ENCODE results near the gene FOCAD.

Gene FOCAD

GRCh38 chr9:21037278-21037677 is 353.2 kb downstream of the FOCAD start:
- peaks cover 4% of the 10 kb centered on the region; the same call in 1 of the 2 replicates for H3K27me3 ChIP-seq (ENCODE audit: control insufficient read depth, insufficient read depth, low read length)
- no peak overlapping the region for H3K4me3 ChIP-seq (ENCODE audit: low read depth, low read length)
- no peaks in the 10 kb centered on the region for H3K9me3 ChIP-seq (ENCODE audit: control insufficient read depth, insufficient read depth, low read depth, low read length)
- no peaks in the 10 kb centered on the region for H3K36me3 ChIP-seq (ENCODE audit: control insufficient read depth, insufficient read depth, low read length)
- H3K27ac ChIP-seq (ENCODE audit: low read depth, low read length), result no peak overlapping the region
- H3K4me1 ChIP-seq (ENCODE audit: control insufficient read depth, insufficient read depth, low read length), result peaks cover 6% of the 10 kb centered on the region; the same call in 1 of the 2 replicates
- no peak overlapping the region for H3K9ac ChIP-seq (ENCODE audit: low read length)

GRCh38 chr9:21039302-21039701 is 355.2 kb downstream of the FOCAD start:
- Histone ChIP-seq H3K4me1 (ENCODE audit: control insufficient read depth, insufficient read depth, low read length) (peaks cover 6% of the 10 kb centered on the region; the same call in 1 of the 2 replicates), H3K9me3 (ENCODE audit: control insufficient read depth, insufficient read depth, low read depth, low read length) (no peaks in the 10 kb centered on the region), H3K36me3 (ENCODE audit: control insufficient read depth, insufficient read depth, low read length) (no peaks in the 10 kb centered on the region), H3K27me3 (ENCODE audit: control insufficient read depth, insufficient read depth, low read length) (no peaks in the 10 kb centered on the region), H3K9ac (ENCODE audit: low read length) (no peak overlapping the region), H3K4me3 (ENCODE audit: low read depth, low read length) (no peak overlapping the region), H3K27ac (ENCODE audit: low read depth, low read length) (no peak overlapping the region)

- Histone ChIP-seq H3K27me3 (ENCODE audit: control insufficient read depth, insufficient read depth, low read length) (no peaks in the 10 kb centered on the region), H3K36me3 (ENCODE audit: control insufficient read depth, insufficient read depth, low read length) (no peaks in the 10 kb centered on the region), H3K9ac (ENCODE audit: low read length) (no peak overlapping the region), H3K4me3 (ENCODE audit: low read depth, low read length) (no peak overlapping the region), H3K27ac (ENCODE audit: low read depth, low read length) (no peak overlapping the region), H3K4me1 (ENCODE audit: control insufficient read depth, insufficient read depth, low read length) (no peaks in the 10 kb centered on the region), H3K9me3 (ENCODE audit: control insufficient read depth, insufficient read depth, low read depth, low read length) (no peaks in the 10 kb centered on the region)
These were observed 358.4 kb downstream of the FOCAD start for GRCh38 chr9:21042466-21042865.

- Histone ChIP-seq H3K9ac (ENCODE audit: low read length) (no peak overlapping the region), H3K4me1 (ENCODE audit: control insufficient read depth, insufficient read depth, low read length) (no peaks in the 10 kb centered on the region), H3K27me3 (ENCODE audit: control insufficient read depth, insufficient read depth, low read length) (no peaks in the 10 kb centered on the region), H3K4me3 (ENCODE audit: low read depth, low read length) (no peak overlapping the region), H3K27ac (ENCODE audit: low read depth, low read length) (no peak overlapping the region), H3K9me3 (ENCODE audit: control insufficient read depth, insufficient read depth, low read depth, low read length) (no peaks in the 10 kb centered on the region), H3K36me3 (ENCODE audit: control insufficient read depth, insufficient read depth, low read length) (no peaks in the 10 kb centered on the region)
These were observed 359.8 kb downstream of the FOCAD start for GRCh38 chr9:21043841-21044240.
